GM12872 (cell line): ENCODE data around the gene SMAD4.

Source experiments
- TF ChIP-seq, protein P1 (sequence below): IDR thresholded peaks from 3 replicates; pipeline ENCODE4 v1.5.1; 2011; ENCODE audit warnings: low read depth, mild to moderate bottlenecking, low read length, moderate library complexity; ENCODE audit not compliant: insufficient read depth

Gene SMAD4

DNA sequence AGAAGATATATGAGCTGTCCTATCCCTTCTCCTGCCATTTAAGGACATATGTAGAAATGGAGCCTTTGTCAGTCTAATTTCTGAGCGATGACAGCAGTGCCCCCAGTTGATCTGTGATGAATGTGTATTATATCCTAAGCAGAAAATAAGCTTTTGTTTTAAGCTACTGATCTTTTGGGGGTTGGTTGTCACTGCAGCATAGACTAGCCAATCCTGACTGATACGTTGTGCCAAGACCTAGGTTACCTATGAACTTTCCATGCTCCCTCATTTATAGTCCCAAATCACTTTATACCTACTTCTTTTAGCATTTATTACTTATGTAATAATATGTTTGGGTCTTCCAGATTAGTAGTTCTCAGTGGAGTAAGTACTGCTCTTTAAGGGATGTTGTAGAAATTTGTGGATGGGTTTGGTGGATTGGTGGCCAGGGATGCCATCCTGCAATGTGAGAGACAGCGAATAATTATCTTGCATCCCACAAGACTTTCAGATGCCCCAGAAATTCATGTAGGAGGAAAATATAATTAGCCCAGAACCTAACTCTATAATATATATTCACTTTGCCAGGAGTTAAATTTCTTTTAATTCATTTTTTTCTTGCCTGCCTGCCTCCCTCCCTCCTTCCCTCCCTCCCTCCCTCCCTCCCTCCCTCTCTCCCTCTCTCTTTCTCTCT, 11.8 kb downstream of the SMAD4 start:
- TF ChIP-seq, protein P1, sequence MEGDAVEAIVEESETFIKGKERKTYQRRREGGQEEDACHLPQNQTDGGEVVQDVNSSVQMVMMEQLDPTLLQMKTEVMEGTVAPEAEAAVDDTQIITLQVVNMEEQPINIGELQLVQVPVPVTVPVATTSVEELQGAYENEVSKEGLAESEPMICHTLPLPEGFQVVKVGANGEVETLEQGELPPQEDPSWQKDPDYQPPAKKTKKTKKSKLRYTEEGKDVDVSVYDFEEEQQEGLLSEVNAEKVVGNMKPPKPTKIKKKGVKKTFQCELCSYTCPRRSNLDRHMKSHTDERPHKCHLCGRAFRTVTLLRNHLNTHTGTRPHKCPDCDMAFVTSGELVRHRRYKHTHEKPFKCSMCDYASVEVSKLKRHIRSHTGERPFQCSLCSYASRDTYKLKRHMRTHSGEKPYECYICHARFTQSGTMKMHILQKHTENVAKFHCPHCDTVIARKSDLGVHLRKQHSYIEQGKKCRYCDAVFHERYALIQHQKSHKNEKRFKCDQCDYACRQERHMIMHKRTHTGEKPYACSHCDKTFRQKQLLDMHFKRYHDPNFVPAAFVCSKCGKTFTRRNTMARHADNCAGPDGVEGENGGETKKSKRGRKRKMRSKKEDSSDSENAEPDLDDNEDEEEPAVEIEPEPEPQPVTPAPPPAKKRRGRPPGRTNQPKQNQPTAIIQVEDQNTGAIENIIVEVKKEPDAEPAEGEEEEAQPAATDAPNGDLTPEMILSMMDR = no peak

GRCh38 chr18:51044928-51045585, 15.0 kb downstream of the SMAD4 start:
- TF ChIP-seq, protein P1 = no peak

DNA sequence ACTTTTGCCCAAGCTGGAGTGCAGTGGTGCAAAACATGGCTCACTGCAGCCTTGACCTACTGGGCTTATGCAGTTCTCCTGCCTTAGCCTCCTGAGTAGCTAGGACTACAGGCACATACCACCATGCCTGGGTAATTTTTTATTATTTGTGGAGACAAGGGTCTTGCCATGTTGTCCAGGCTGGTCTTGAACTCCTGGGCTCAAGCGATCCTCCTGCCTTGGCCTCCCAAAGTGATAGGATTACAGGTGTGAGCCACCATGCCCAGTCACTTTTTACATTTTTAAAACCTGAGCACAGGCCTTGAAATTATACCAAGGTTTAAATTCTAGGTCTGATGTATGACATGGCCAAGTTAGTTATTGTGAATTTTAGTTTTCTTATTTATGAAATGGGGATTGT, 18.2 kb downstream of the SMAD4 start:
- TF ChIP-seq, protein P1 = no peak

GRCh38 chr18:51049137-51049536, 19.1 kb downstream of the SMAD4 start:
- TF ChIP-seq, protein P1 = no peak

DNA sequence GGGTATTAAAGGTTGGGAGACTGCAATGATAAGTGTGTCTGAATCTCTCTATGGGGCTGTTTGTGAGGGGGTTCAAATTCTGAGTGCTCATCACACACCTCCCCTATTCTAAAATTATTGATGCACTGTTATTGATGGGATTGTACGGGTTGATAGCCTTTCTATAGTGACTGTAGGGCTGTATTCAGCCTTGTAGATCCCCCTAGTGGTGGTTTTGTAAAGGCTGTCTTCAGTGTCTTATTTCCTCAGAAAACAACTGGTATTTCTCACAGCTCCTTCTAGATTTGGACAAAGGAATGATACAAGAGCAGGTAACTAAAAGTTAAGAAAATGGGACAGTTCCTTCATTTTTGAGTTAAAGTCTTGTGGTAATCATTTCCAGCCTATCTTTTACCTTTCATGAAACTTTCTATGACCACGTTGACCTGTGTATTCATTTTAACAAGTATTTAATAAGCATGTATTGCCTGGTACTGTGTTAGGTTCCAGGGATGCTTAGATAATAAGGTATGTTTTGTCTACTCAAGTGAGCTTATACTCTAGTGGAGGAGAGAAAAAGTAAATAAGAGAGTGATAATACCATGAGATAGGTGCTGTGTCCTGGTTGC, 21.2 kb downstream of the SMAD4 start:
- TF ChIP-seq, protein P1 = peak; percentile 85

DNA sequence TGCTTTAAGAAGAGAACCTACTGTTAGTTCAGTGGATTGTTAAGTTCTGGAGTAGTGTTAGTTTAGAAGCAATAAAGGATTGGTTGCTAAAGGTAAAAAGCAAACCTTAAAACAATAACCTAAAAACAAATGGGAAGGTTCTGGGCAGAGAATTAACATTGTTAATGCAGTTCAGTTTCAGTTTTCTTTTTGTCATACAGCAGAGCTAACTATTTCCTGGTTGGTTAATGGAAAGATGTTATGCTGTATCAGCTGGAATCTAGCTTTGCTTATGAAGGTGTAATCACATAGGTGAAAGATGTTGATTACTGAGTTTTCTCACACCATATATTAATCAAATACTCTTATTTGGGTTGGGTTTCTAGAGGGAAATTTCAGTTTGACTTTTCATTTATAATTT, 23.8 kb downstream of the SMAD4 start:
- TF ChIP-seq, protein P1 = no peak

GRCh38 chr18:51054764-51055163, 24.8 kb downstream of the SMAD4 start:
- TF ChIP-seq, protein P1 = no peak
